H7 (cell line): Measurements from ENCODE around the gene PCYOX1L. TPM values are rescaled to one million over a fixed set of nuclear protein-coding genes. Genes with fewer than 3 reads are reported as not detected.

ENCODE experiments used
- DNase-seq: peaks from one replicate; pipeline ENCODE4 v3.0.0; 2012
- H3K27me3 ChIP-seq: 2 replicates; pipeline ENCODE4 v1.6.0; 2011; ENCODE audit warnings: mild to moderate bottlenecking, low read length; ENCODE audit not compliant: control insufficient read depth, insufficient read depth
- H3K36me3 ChIP-seq: replicated peaks from 2 replicates; pipeline ENCODE4 v1.5.1; 2011; ENCODE audit warnings: low read length; ENCODE audit not compliant: control insufficient read depth, insufficient read depth
- H3K4me3 ChIP-seq: 2 replicates; pipeline ENCODE4 v1.5.1; 2011; ENCODE audit warnings: low read depth, mild to moderate bottlenecking, control low read depth, low read length, moderate library complexity; ENCODE audit not compliant: insufficient read depth
- total RNA-seq: library from RNA; depleted of rRNA; stranded (reverse); fragments of >200 nt; shearing (Covaris generic); gene quantifications from 2 replicates; pipeline ENCODE4 v1.2.3, GENCODE V29; 2014

Gene PCYOX1L
- total RNA-seq, 1 experiment from 2014 or later, result 6.5 TPM

- Histone ChIP-seq H3K36me3 (no peaks in the 10 kb centered on the region), H3K4me3 (no peak overlapping the region), H3K27me3 (no peaks in the 10 kb centered on the region)
- DNase-seq, result peak; percentile 94
Observed at GRCh38 chr5:149367249-149367971, 9.6 kb downstream of the PCYOX1L start.

DNA sequence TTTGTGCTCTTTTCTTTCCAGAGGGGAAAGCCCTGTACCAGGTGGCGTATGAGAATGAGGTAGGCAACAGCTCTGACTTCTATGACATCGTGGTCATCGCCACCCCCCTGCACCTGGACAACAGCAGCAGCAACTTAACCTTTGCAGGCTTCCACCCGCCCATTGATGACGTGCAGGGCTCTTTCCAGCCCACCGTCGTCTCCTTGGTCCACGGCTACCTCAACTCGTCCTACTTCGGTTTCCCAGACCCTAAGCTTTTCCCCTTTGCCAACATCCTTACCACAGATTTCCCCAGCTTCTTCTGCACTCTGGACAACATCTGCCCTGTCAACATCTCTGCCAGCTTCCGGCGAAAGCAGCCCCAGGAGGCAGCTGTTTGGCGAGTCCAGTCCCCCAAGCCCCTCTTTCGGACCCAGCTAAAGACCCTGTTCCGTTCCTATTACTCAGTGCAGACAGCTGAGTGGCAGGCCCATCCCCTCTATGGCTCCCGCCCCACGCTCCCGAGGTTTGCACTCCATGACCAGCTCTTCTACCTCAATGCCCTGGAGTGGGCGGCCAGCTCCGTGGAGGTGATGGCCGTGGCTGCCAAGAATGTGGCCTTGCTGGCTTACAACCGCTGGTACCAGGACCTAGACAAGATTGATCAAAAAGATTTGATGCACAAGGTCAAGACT, 10.3 kb downstream of the PCYOX1L start:
- no peaks in the 10 kb centered on the region for H3K27me3 ChIP-seq
- DNase-seq, result no peak
- H3K36me3 ChIP-seq, result no peaks in the 10 kb centered on the region
- no peak overlapping the region for H3K4me3 ChIP-seq

GRCh38 chr5:149370878-149371277, 13.0 kb downstream of the PCYOX1L start:
- Histone ChIP-seq H3K27me3 (no peaks in the 10 kb centered on the region), H3K36me3 (no peaks in the 10 kb centered on the region), H3K4me3 (no peak overlapping the region)
- DNase-seq, result no peak

GRCh38 chr5:149371296-149371962, 13.6 kb downstream of the PCYOX1L start:
- Histone ChIP-seq H3K27me3 (no peaks in the 10 kb centered on the region), H3K4me3 (no peak overlapping the region), H3K36me3 (no peaks in the 10 kb centered on the region)
- peak; percentile 92 for DNase-seq

DNA sequence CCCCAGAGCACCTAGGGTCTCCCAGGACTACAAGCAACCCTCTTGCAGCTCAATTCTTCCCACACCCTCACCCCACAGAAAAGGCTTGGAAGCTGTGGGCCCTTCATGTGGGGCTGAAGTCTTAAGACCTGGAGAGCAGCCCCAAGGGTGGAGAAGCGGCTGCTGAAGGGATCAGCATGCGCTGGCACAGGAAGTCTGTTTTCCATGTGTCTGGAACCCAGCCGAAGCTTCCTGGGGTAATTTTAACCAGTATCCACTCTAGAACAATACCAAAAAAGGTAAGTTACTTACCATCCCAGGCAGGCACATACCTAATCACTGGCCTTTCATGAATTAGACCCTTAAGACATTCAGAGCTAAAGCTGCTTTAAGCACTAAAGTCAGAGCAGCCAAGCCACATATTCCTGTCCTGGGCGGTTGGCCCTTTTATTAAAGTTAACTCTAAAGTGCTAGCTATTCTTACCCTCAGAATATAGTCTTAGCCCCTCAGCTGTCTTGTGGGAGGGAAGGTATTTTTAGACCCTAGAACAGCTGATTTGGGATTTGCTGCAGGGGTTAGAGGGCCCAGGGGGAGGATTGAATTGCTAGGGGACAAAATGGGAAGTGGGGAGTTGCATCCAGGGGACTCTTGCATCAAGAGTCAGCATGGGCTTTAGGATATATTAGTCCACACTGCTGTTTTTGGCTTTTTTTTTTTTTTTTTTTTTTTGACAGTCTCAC, 14.4 kb downstream of the PCYOX1L start:
- H3K4me3 ChIP-seq, result no peak overlapping the region
- DNase-seq, result no peak
- H3K36me3 ChIP-seq, result no peaks in the 10 kb centered on the region
- no peaks in the 10 kb centered on the region for H3K27me3 ChIP-seq

DNA sequence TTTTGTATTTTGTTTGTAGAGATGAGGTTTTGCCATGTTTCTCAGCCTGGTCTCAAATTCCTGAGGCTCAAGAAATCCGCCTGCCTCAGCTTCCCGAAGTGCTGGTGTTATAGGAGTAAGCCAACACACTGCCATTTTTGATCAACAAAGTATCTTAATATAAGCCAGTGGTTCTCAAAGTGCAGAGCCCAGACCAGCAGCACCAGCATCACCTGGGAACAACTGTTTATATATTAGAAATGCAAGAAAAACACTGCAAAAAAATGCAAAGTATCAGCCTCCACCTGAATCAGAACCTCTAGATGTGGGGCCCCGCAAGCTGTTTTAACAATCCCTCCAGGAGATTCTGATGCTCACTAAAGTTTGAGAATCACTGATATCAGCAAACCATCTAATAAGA, 15.1 kb downstream of the PCYOX1L start:
- no peak for DNase-seq

GRCh38 chr5:149374303-149374702, 16.5 kb downstream of the PCYOX1L start:
- peak; percentile 17 for DNase-seq
- Histone ChIP-seq H3K4me3 (no peak overlapping the region), H3K36me3 (no peaks in the 10 kb centered on the region), H3K27me3 (no peaks in the 10 kb centered on the region)

More for the DNA sequence above, 15.1 kb downstream of the PCYOX1L start:
- Histone ChIP-seq H3K27me3 (no peaks in the 10 kb centered on the region), H3K36me3 (no peaks in the 10 kb centered on the region), H3K4me3 (no peak overlapping the region)

DNA sequence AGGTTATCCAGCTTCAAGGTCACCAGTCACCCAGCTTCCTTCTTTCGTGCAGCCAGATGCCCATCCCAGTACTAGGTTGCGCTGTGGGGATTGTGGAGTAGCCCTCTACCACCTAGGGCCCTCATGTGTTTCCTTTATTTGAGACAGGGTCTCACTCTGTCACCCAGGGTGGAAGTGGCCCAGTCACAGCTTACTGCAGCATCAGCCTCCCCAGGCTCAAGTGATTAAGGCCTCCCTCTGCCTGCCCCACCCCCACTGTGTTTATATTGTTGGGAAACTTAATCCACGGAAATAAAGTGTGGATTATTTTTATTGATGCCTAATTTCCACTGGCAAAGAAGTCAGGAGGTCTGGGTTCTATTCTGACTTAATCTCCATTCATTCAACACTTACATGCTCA, 17.0 kb downstream of the PCYOX1L start:
- Histone ChIP-seq H3K36me3 (no peaks in the 10 kb centered on the region), H3K27me3 (no peaks in the 10 kb centered on the region), H3K4me3 (no peak overlapping the region)
- DNase-seq, result no peak

GRCh38 chr5:149375434-149375833, 17.6 kb downstream of the PCYOX1L start:
- no peak for DNase-seq
- Histone ChIP-seq H3K27me3 (no peaks in the 10 kb centered on the region), H3K4me3 (no peak overlapping the region), H3K36me3 (no peaks in the 10 kb centered on the region)

DNA sequence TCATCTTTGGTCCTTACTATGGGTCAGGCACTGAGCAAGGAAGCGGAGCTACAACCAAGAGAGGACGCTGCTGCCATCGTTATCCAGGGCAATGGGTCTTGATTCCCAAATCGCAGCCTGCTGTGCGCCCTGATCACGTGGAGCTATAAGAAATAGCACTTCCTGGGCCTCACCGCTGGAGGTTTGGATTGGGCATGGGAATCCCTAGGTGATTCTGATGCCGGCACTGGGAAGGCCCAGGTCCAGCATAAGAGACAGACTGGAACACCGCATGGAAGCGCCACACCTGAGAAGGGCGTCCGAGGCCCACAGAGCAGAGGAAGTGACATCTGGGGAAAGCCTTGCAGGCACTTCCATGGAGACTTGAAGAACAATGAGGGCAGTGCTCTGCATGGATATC, 18.3 kb downstream of the PCYOX1L start:
- H3K36me3 ChIP-seq, result no peaks in the 10 kb centered on the region
- H3K4me3 ChIP-seq, result no peak overlapping the region
- H3K27me3 ChIP-seq, result no peaks in the 10 kb centered on the region
- peak; percentile 21 for DNase-seq

DNA sequence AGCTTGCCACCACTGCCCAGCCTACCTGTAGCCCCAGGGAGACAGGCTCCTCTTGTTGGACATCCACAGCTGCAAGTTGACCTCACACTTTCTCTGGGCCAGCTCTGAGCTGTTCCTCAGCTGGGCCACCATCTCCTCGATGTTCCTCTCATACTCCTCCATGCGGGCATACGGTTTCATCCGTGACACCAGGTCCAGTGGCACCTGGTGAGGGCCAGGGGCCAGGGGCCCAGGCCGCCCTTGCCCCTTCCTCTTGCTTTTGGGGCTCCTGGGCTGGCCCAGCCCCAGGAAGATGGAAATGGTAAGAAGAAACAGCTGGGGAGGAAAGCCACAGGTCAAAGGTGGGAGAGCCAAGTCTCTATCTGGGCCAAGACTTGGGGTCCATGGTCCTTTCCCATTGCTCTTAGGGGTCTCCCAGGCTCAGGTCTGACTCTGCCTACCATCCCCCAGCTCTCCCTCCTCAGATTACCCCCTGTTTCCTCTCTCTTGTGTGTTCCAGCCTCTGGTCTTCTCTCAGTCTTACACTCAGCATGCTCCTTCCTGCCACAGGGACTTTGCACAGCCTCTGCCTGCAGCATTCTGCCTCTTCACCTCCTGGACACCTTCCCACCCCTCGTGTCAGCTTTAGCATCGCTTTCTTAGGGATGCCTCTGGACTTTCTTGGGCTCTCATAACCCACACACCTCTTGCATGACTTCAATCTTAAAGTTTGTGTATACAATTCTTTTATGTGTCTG, 19.0 kb downstream of the PCYOX1L start:
- no peak overlapping the region for H3K4me3 ChIP-seq
- H3K36me3 ChIP-seq, result no peaks in the 10 kb centered on the region
- DNase-seq, result peak; percentile 17
- H3K27me3 ChIP-seq, result no peaks in the 10 kb centered on the region

DNA sequence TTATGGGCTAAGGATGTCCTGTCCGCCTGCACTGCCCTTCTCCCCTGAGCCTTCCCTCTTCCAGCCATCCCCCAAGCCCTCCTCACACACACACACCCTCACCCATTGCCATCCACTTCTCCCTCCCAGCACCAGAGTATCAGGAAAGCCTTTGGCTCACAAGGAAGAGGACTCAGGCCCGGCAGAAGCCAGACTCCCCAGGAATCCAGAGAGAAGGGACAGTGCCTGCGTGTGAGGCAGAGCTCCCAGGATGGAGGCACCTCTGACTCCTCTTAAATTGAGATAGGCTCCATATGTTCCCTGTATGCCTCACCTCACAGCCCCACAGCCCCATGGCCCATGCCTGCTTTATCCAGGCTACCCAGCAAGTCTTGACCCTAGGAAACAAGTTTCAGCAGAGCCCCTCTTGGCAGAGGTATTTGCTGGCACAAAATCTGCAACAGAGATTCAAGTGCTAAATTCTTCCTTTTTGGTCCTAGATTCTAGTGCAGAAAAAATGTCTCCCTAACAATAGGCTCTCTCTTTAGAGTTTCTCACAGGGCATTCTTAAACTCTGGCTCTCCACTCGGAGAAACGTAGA, 20.5 kb downstream of the PCYOX1L start:
- peak; percentile 38 for DNase-seq
- Histone ChIP-seq H3K27me3 (no peaks in the 10 kb centered on the region), H3K36me3 (no peaks in the 10 kb centered on the region), H3K4me3 (no peak overlapping the region)

DNA sequence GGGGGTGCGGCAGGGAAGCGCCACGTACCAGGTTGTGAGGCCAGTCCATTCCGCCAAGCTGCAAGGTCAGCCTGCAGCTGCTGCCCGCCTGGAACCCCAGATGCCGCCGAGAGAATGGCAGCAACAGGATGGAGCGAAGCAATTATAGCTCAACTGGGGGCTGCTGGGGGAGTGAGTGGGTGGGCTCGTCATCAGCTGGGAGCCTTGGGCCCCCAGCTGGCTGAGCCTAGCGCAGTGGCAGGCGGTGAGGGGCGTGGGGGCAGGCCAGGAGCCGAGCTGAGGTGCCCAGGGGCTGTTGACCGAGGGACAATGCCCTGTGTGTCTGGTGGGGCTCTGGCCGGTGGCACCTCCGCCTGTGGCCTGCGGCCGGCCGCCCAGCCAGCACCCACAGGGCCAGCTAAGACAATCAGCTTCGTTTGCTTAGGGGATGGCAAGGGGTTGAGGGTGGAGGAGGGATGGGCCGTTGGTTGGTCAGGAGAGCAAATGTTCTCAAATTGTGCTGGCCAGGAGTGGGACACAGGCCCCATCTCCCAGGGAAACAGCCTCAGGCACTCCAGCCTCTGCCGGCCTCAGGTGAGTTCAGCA, 21.4 kb downstream of the PCYOX1L start, which contains the start of gene IL17B:
Gene IL17B (minus strand): TSS at position 116 of the 585 bp plus-strand sequence. CDS start 67 bp downstream, at position 49.
- no peak within 1 kb of the TSS for H3K4me3 ChIP-seq
- no peaks in the 10 kb centered on the region for H3K27me3 ChIP-seq
- H3K36me3 ChIP-seq, result no peaks in the 10 kb centered on the region
- peak; percentile 46 for DNase-seq
